Activated T-cell treated with anti-CD3 and anti-CD28 coated beads for 1 hour (primary cell): ENCODE measurements around the gene CYTH2.
"Not testable (repeated sequence)": the region's sequence is repeated elsewhere in the genome, so short reads cannot be mapped to it uniquely, and the experiment has no call there.

ENCODE experiments used
- DNase-seq: peaks from one replicate; pipeline ENCODE4 v3.0.0-alpha.2; 2020; ENCODE audit warnings: low read depth

Gene CYTH2

GRCh38 chr19:48511800-48512503 is 42.8 kb downstream of the CYTH2 start, which contains the start of gene LMTK3:
Gene LMTK3 (minus strand): TSS chr19:48511835. CDS start chr19:48511576, 259 bp downstream.
- peak; percentile 71 for DNase-seq

DNA sequence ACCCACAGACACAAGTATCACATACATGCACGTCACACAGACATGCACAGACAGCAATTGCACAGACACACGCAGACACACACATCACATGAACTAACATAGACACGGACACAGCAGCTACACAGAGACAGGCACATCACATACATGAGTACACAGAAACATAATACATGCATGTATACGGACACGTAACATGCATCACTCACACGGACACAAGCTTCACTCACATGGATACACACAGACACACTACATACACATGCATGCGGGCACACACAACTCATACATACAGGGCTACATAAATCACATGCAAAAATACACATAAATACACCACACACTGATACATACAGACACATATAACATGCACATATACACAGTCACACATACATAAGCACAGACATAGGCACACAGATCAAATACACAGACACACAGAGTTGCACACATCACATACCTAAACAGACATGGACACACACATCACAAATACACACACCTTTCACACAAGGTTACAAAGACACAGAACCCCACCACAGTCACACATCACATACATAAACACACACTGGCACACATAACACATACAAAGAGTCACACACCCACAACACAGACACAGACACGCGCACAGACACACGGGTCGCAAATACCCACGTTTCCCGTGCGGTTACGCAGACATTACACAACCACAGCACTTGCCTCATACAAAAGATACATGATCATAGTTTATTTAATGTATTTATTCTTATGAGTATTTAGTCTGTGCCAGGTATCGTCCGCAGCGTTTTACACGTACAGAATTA is 43.5 kb downstream of the CYTH2 start:
- DNase-seq = no peak

DNA sequence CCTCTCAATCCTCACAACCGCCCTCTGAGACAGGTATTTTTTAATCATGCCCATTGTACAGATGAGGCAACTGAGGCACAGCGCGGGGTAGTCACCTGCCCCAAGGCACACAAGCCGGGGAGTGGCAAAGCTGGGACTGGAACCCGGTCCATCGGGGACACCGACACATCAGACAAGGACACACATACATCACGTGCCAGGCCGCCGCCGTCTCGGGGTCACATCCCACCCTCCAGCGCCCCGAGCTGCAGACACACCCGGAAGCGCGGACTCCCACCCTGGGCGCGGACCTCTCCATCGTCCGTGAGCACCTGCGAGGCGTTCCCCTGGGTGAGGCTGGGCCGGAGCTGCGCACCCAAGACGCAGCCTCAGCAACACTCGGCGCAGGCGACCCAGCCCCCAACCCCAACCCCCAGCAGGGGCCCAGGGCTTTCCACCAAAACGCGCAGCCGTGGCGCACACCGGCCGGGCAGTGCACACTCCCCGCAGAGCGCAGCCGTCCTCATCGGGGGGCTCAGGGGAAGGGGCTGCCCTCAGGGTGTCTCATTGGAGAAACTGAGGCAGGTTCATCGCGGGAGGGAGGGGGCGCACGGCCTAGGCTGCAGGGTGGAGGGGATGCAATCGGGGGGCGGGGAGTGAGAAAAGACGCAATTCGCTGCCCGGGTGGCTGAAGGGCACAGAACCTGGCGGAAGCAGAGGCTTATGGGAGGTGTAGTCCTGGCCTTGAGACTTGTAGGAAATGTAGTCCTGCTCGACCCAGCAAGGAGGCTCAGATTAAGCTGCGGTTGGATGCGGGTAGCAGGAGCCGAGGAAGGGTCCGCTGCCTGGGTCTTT is 44.3 kb downstream of the CYTH2 start:
- peak; percentile 62 for DNase-seq

DNA sequence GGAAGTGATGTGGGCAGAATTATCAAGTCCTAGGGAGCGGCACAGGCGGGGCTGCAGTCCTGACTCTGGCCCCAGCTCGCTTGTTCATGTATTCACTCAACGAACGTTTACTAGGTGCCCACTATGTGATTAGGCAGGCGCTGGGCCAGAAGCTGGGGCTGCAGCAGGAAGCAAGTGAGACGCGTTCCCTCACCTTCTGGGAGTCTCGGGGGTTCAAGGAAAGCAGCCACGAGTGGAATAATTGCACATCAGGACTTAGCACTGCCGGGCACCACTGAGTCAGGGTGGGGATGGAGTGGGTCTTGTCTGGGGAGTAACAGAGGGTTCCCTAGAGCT is 44.9 kb downstream of the CYTH2 start:
- DNase-seq = no peak

- no peak for DNase-seq
These were observed 47.4 kb downstream of the CYTH2 start for GRCh38 chr19:48516536-48516935.

GRCh38 chr19:48518207-48518606 is 49.0 kb downstream of the CYTH2 start:
- no peak for DNase-seq

DNA sequence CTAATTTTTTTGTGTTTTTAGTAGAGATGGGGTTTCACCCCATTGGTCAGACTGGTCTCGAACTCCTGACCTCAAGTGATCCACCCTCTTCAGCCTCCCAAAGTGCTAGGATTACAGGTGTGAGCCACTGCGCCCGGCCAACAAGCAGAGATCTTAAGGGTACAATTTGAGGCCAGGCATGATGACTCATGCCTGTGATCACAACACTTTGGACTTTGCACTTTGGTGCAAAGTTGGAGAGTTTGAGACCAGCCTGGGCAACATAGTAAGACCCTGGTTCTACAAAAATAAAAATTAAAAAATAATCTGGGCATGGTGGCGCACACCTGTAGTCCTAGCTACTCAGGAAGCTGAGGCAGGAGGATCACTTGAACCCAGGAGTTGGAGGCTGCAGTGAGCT is 50.3 kb downstream of the CYTH2 start:
- not testable (repeated sequence) for DNase-seq

DNA sequence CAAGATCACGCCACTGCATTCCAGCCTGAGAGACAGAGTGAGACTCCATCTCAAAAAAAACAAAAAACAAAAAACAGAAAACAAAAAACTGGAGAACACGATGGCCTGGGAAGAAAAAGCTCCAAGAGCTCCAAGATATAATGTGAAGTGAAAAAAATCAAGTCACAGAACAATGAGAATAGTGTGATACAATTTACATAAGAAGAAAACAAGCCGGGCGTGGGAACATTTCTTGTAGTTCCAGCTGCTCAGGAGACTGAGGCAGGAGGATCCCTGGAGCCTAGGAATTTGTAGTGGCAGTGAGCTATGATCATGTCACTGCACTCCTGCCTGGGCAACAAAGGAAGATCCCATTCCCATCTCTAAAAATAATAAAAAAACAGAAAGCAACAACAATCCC is 51.0 kb downstream of the CYTH2 start:
- no peak for DNase-seq

- DNase-seq = no peak
These were observed 55.1 kb downstream of the CYTH2 start for GRCh38 chr19:48524221-48524620.

DNA sequence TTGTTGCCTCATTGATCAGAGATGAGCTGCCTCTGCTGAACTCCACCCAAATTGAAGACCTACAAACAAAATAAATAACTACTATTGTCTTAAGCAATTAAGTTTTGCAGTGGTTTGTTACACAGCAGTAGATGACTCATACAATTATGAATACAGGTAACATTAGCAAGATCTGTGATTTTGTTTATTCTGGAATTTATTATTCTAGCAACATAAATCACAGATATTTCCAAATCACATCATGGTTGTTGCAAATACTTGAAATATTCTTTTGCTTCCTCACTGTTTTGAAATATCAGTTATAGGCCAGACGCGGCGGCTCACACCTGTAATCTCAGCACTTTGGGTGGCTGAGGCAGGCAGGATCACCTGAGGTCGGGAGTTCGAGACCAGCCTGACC is 55.6 kb downstream of the CYTH2 start:
- DNase-seq = no peak

- DNase-seq = no peak
These were observed 60.0 kb downstream of the CYTH2 start for GRCh38 chr19:48529156-48529555.

DNA sequence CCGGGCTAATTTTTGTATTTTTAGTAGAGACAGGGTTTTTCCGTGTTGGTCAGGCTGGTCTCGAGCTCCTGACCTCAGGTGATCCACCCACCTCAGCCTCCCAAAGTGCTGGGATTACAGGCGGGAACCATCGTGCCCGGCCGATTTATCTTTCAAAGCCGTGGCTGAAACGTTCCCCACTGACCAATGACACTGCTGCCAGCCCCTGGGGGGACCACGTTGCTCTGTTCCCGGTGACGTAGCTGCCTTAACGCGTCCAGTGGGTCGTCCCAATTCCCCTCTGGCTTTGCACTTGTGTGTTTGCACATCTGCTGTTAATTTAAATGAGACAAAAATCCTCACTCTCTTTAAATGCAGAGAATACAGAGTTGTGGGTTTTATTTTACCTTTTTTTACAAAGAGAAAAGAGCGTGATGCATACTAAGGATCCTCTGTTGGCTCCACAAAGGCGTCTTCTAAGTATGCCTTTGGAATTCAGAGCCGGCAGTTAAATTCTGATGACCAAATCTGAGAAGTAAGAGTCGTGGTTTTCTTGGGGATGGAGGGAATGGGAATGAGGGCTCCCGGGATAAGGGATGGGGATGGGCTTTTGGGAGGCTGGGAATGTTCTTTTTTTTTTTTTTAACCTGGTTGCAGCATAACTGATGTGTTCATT is 61.0 kb downstream of the CYTH2 start:
- no peak for DNase-seq

- no peak for DNase-seq
These were observed 61.6 kb downstream of the CYTH2 start for GRCh38 chr19:48530770-48531169.
